ENCODE data around the gene PCSK9.

Gene PCSK9

DNA sequence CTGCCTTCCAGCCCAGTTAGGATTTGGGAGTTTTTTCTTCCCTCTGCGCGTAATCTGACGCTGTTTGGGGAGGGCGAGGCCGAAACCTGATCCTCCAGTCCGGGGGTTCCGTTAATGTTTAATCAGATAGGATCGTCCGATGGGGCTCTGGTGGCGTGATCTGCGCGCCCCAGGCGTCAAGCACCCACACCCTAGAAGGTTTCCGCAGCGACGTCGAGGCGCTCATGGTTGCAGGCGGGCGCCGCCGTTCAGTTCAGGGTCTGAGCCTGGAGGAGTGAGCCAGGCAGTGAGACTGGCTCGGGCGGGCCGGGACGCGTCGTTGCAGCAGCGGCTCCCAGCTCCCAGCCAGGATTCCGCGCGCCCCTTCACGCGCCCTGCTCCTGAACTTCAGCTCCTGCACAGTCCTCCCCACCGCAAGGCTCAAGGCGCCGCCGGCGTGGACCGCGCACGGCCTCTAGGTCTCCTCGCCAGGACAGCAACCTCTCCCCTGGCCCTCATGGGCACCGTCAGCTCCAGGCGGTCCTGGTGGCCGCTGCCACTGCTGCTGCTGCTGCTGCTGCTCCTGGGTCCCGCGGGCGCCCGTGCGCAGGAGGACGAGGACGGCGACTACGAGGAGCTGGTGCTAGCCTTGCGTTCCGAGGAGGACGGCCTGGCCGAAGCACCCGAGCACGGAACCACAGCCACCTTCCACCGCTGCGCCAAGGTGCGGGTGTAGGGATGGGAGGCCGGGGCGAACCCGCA is at the start of gene PCSK9:
Gene PCSK9 (plus strand): TSS at position 207 of the 741 bp plus-strand sequence. CDS start 290 bp downstream, at position 497.
- DNase-seq, result no peak

DNA sequence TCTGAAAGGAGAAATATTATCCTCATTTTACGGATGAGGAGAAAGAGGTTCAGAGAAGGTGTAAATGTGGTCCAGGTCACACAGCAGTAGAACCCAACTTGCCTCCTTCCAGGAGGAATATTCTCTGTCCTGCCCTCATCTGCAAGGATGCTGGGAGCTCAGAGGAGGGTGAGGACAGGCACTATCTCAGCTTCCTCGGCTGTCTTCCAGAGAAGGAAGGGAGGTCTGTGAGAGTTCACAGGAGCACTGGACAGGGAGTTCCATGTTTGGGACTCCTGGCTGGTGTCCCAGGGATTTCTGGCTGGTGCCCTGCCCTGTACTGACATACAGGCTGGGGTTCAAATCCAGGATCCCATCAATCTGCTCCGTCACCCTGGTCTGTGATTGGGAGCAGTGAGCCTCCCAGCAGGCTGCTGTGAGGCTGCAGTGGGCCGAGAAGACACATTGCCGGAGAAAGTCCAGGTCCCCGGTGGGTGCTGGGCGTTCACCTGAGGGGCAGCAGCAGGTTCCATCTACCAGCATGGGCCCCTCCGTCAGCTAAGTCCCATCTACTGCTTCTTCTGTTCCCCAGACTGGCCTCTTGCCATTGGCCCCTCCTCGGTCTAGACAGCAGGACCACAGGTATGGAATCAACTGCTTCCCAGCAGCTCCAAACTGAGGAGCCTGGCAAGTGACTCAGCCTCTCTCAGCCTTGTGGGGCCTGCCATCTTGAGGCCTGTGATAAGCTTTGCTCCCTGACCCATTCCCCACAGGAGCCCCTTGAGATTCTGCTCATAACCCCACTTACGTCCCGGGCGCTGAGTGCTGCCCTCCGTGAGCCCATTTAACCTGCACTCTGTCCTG is 49.2 kb upstream of the PCSK9 start:
- no peak for DNase-seq

DNA sequence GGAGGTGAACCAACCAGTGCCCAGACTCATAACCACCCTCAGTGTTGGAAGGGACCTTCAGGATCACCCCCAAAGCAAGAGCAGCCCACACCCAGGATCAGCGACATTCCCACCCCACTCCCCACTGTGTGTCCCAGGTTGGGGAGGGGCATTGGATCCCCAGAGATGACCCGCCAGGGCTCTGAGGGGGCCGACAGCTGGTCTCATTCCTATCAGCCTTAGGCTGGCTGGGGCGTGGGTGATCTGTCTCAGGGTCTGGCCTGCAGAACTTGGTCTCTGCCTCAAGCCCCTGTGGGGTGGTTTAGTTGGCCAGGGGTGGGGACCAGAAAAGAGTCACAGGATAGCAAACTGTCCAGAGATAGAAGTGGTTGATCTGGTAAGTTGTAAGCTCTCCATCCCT is 48.4 kb upstream of the PCSK9 start:
- DNase-seq, result no peak

DNA sequence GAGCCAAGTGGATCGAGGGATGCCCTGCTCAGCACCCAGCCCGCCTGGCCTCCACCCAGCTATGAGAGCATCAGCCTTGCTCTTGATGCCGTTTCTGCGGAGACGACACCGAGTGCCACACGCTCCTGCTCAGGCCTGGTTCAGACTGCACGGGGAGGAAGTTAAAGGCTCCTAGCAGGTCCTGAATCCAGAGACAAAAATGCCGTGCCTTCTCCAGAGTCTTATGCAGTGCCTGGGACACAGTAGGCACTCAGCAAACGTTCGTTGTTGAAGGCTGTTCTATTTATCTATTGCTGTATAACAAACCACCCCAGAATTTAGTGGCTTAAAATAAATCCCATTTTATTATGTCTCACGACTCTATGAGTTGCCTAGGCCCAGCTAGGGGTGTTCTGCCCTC is 47.4 kb upstream of the PCSK9 start:
- no peak for DNase-seq

DNA sequence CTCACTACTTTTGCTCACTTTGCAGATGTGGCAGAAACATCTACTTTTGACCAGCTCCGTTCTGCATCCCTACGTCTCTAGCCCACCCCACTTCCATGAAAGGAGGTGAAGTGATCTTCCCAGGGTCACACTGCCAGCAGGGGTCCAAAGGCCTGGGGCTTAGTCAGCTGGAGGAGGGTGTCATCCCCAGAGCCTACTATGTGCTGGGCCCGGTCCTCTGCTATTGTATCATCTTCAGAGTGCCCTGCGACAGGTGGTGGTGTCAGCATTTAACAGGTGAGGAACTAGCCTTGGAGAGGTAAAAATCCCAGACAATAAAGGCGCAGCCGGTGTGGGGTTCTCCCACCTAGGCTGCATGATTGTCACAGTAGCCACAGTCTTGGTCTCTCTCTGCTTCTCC is 46.2 kb upstream of the PCSK9 start:
- no peak for DNase-seq

DNA sequence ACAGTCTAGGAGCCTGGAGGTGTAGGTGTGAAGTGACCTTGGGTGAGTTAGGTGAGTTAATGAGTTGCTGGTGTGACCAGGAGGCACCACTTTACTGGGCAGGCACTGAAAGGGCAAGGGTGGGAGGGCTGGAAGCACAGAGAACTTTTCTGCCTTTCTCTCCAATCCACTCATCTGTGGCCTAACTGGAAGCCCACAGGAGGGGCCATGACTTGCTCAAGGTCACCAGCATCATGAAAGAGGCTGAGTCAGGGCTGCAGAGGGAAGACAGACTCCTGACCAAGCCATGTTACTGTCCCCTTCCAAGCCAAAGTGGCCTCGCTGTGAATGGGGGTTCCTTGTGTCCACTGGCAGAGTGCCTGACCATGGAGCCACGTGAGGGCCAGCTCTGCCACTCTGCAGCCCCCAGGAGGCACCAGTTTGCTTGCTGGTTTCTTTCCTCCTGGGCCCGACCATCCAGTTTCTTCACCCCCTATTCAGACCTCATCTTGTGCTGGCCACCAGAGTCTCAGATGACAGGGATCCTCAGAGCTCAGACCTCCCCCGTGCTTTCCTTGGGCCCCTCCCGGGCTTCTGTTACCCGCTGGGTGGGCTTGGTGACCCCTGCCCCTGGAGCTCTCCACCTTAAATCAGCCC is 44.9 kb upstream of the PCSK9 start:
- no peak for DNase-seq

DNA sequence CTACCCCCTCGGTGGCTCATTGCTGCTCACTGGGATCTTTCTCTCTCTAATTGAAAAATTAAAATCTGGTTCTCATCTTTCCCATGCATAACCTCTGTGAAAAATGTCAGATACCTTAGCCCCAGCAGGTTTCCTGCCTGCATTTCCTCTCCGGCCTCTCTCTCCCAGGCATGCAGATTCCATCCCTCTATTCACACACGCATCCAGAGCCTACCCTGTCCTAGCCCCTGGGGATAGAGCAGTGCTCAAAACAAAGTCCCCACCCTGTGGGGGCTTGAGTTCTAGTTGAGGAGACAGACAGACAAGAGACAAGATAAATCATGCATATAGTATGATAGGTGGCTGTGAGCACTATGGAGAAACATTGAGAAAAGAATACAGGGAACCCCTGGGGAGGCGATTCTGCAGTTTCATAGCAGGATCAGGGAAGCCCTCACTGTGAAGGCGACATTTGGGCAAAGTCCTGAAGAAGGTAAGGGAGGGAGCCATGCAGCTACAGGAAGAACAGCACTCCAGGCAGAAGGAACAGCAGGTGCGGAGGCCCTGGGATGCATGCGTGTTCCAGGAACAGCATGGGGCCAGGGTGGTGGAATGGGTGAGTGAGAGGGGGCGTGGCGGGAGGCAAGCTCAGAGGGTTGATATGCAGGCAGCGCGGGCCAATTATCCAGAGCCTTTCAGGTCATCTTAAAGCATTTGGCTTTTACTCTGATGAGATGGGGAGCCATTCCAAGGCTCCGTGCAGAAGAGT is 44.2 kb upstream of the PCSK9 start:
- DNase-seq, result no peak

DNA sequence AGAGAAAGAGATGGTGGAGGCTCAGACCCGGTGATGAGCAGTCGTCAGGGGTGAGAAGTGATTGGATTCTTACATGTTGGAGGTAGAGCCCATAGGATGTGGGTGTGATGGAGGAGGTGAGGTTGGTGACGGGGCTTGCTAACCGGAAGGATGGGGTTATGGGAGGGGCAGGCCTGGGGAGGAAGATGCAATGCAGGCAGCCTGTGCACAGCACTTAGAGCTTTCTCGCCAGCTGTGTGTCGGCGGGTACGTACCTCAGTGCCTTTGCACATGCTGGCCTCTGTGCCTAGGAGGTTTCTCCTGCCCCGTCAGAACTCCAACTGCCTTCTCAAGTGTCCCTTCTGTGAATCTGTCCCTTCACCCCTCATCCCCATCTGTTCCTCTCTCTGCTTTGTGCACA is 43.5 kb upstream of the PCSK9 start:
- no peak for DNase-seq

DNA sequence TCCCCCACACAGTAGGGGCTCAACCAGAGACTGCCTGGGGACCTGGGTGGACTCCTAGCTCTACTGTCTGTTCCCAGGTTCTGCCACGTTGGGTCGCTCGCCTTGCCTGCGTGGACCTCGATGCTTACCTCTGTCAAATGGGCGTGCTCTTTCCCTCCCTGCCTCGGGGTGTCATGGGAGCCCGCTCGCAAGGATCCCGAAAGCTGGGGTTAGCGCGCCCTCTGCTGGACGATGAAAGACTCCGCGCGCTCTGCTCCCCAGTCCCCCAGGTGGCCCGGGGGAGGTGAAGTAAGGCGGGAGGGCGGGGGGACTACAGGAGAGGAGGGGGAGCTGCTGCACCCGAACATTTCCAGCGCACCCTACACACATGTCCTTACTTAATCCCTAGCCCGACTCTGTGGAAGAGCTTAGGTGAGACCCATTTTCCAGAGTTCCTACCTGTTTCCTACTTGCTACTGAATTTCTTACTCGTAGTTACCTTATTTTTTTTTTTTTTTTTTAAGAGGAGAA is 42.9 kb upstream of the PCSK9 start:
- peak; percentile 75 for DNase-seq

DNA sequence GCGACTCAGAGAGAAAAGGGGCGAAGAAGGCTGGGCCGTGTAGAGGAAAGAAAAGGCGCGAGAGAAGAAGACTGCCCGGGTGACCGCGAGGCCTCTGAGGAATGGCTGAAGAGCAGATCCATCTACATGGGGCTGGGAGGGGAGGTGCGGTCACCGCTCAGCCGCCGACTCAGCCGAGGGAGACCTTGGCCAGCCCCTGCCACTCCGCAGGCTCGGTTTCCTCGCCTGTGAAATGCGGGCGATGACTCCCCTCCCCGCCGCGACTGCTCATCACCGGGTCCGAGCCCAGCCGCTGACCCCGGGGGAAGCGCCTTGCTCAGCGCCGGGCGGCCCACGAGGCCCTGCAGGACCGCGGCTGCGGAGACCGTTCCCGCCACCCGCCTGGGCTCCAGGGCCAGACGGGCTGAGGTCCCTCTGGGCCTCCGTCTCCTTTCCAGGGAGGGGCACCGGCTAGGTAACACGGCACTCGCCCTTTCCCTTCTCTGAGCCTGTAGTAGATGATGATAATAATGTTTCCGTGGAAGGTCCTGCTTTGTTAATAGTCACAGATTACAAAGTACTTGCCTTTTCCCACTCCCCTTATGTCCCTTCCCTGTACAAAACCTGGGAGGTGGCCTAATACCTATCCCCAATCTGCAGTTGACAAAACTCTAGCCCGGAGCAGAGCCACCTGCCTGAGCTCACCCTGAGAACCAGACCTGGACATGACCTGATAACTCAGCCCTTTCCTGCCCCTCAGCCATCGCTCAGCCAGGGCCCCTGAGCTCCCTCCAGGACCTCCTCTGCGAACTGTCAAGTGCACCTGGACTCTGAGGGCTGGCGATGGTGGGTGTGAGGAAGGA is 42.3 kb upstream of the PCSK9 start:
- no peak for DNase-seq

DNA sequence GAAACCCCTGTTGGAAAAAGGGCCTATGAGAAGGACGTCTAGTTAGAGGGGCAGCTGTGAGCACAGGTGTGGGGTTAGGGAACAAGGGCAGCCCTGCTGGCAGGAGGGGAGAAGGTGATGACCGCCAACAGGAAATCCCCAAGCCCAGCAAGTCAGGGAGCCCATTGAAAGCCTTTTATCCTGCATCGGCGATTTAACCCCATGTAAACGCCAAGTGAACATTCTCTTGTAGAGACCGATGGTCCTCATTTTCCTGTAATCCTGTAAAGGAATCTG is 41.7 kb upstream of the PCSK9 start:
- no peak for DNase-seq

DNA sequence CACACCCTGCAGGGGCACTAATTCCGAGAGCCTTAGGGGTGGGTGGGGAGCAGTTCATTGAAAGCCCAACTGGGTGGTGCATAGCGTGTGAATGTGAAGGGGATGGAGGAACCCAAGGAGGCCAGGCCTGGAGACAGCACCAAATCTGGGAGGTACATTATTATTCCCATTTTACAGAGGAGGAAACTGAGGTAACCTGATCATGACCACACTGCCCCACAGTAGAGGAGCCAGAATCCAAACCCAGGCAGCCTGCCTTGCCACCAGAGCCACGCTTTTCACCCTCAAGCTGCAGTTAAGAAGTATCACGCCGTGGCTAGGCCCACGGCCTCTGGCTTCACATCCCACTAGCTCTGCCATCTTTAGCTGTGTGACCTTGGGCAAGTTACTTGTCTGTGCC is 41.2 kb upstream of the PCSK9 start:
- no peak for DNase-seq

DNA sequence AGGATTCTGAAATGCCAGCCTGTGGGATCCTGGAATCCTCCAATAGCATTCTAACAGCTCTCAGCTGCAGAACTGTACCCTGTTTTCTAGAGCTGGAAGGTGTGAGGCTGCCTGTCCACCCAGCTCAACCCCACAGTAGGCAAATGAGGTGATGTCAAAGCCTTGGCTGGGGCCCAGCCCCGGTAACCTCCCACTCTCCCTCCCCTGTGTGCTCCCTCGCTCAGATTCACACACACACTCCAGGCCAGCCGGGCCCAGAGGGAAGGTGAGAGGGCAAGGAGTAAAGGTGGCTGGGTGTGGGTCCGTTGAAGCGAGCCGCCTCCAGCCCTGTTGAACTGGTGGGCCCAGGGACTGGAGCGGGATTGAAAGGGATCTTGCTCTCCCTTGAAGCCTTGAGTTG is 40.7 kb upstream of the PCSK9 start, which contains the start of gene BSND:
Gene BSND (plus strand): TSS at position 257 of the 400 bp plus-strand sequence. CDS start 254 bp downstream, outside the sequence.
- no peak for DNase-seq

DNA sequence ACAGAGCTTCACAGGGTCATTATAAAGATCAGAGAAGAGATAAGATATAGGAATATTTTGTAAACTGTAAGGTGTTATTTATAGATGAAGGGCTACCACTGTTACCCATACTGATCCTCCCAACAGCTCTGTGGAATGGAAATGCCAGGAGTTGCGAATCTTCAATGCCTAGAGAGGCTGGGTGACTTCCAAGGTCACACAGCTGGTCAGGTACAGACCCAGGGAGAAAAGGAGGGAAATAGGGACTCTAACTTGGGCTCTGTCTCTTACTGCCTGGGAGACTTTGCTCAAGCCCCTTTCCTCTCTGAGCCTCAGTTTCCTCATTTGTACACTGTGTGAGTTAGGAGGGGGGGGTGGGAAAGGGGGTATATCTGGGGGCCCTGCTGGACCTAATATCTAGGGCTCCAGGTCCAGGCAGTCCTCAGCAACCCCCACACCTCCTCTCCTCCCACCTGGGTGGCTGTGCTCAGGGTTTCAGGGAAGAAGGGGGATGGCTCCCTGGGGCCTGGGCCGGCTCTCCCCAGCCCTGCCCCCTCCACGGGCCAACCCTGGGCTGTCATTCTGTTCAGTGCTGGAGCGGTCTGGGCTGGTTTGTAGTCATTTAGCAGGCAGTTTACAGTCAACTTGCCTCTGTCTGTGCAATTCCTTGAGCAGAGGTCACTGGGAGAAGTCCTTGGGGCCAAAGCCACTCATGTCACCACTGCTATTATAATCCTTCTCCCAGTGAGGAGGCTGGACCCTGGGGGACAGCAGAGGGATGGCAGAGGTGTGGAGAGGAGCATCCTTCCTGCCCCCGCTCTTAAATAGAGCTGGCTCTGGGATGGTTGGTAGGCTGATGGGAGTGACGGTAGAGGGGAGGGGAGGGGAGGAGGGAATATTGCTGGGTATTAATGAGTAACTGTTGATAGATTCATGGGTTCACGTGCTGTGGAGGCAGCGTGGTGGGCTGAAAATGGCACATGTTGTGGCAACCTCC is 39.0 kb upstream of the PCSK9 start:
- DNase-seq, result no peak

DNA sequence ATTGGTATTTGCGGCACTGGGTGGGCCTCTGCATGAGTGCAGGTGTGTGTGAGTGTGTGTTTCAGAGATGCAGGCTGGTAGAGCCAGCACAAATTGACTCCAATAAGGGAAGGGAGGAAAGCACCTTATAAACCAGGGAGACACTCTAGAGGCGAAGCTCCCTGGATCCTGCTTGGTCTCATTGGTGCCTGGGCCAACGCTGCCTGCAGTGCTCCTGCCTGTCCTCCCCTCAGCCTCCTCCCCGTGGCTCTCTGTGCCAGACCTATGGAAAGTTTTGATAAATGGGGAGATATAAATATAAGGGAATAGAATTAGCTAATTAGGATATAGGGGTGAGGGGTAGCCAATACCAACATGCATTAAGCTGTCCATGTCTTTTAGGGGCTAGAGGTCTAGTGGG is 38.0 kb upstream of the PCSK9 start:
- no peak for DNase-seq

DNA sequence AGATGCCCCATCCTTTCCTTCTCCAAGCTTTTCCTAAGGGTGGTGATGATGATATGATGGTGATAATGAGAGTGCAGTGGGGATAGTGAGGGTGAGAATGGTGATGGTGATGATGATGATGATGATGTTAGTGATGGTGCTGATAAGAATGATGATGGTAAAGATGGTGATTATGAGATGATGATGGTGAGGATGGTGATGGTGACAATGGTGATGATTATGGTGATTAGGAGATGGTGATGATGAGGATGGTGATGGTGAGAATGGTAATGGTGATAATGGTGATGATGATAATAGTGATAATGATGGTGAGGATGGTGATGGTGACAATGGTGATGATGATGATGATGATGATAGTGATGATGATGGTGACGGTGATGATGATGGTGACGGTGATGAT is 36.7 kb upstream of the PCSK9 start:
- no peak for DNase-seq

DNA sequence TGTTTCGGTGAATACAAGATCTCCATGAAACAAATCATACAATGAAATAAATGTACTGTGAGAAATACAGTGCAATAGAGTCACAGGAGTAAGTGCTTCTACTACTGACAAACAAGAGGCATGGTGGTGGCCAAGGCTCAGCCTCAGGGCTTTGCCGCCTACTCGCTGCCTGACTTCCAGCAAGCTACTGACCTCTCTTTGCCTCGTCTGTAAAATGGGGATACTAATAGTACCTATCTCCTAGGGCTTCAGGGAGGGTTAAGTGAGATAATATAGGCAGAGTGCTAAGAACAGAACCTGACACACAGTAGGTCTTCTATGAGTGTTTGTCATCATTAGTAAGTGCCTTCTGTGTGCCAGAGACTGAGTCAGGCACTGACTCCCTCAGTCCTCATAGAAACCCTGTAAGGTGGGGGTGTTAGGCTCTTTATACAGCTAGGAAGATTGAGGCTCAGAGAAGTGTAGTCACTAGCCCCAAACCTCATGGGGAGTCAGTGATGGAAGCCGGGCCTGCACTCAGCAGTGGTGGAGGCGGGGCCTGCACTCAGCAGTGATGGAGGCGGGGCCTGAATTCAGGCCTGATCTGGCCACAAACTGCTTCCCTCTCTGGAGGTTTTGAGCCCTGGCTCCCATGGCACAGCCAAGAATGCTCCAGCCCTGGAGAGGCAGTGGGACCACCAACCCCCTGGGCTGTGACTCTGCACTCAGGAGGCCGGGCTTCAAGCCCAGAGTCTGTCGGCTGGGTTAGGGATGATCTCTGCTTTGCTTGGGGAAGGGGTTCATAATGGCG is 33.8 kb upstream of the PCSK9 start:
- DNase-seq, result no peak

DNA sequence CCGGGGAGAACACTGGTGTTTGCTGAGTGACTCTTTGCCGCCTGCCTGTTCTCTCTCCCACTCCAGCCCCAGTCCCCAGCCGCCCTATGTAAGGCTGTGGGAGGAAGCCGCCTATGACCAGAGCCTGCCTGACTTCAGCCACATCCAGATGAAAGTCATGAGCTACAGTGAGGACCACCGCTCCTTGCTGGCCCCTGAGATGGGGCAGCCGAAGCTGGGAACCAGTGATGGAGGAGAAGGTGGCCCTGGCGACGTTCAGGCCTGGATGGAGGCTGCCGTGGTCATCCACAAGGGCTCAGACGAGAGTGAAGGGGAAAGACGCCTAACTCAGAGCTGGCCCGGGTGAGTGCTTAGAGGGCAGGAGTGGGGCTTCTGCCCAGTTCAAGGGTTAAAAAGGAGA is 32.4 kb upstream of the PCSK9 start:
- no peak for DNase-seq

DNA sequence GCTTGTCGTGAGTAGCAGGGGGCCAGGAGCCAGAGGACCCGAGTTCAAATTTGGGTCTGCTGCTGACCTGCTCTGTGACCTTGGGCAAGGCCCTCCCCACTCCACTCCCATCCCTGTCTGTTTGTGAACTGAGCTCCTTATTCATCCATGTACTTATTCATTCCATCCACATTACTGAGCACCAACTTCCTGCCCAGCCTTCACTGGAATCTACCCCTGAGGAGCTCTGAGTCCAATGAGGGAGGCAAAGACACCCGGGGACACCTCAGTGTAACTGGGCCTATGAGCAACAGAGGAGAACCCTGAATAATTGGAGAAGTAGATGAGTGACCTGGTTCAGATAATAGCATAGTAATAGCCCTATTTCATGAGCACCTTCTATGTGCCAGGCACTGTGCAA is 31.7 kb upstream of the PCSK9 start:
- DNase-seq, result no peak
